ENCODE data around the gene PRKCA. TPM values are rescaled to one million over a fixed set of nuclear protein-coding genes. Genes with fewer than 3 reads are reported as not detected.
A peak's percentile ranks its signal among the peaks of the same experiment; 100 is the strongest.

Gene PRKCA
- total and polyA plus RNA-seq, 10 of the 15 experiments (the other 5 are each of a cell fraction or from before 2014, with no cell fraction given) = 0.11 to 14.6 (median 0.72) TPM

DNA sequence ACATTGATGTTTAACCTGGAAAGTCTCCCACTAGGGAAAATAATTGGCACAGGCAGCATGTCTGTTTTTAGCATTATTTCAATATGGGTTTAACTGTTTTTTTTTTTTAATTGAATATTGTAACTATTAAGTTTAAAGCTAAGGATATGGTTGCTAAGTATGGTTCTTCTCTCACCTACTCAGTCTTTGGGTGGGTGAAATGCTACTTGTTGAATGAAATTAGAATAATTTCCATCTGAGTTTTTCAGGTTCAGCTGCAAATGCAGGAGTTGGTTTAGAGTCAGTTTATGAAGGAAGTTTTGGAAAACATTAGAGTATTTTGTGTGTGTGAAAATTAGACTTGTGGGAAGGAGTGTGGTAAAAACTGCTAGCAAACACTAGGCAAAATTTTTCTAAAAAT is 93.5 kb downstream of the PRKCA start (continued):
- TF ChIP-seq MYC (IDR thresholded peaks at IDR 0.05; ENCODE audit: insufficient read depth, insufficient read length, insufficient replicate concordance, low read length, severe bottlenecking) = no peak
- TF ChIP-seq MYB (IDR thresholded peaks at IDR 0.05; ENCODE audit: borderline replicate concordance, low read depth, low read length) = no peak
- no peak for TF ChIP-seq CBFB (IDR thresholded peaks at IDR 0.05; ENCODE audit: low read depth)
- TF ChIP-seq CREB1 (IDR thresholded peaks at IDR 0.05; ENCODE audit: low read depth) = no peak
- no peak for TF ChIP-seq ZNF207 (IDR thresholded peaks at IDR 0.05; ENCODE audit: borderline replicate concordance)
- TF ChIP-seq RBBP5 (conservative IDR thresholded peaks at IDR 0.05) = no peak
- no peak for TF ChIP-seq MTA2 (IDR thresholded peaks at IDR 0.05; ENCODE audit: low read depth)

DNA sequence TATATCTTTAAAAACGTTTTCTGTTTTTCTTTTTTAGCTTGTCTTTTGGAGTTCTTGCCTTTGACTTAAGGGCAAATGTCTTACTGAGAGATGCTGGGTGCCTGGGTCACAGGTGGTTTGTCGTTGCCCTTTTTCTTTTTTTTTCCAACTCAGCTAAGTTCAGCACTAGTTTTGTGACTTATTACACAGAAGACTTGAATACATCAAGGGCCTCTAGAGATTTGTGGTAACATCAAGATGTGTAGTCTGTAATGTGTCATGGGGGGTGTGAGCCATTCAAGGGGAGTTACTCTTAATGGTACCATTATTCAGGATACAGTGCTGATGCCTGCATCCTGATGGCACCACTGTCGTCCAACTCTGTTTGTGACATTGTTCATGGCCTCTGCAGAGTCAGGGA is 95.1 kb downstream of the PRKCA start:
- ChIA-PET RAD21 (ENCODE audit: unreplicated experiment) (interaction anchor here (1.0 kb wide), 1 partner anchor 59 kb away, joined by 4 read pairs; no protein-coding TSS in a partner anchor), CTCF (interaction anchor here (1.2 to 1.6 kb wide), 3 partner anchors 10 to 169 kb away, joined by 3 read pairs; no protein-coding TSS in a partner anchor), SMC1A (ENCODE audit: uncharacterized antibody, unreplicated experiment) (interaction anchor here (1.0 to 1.1 kb wide), 3 partner anchors 16 to 137 kb away, joined by 3 read pairs; no protein-coding TSS in a partner anchor), POLR2A (no interaction called here)
- ATAC-seq = peak; percentile 74
- DNase-seq (ENCODE audit: low read depth, low spot score) = no peak
- H2AFZ ChIP-seq (ENCODE audit: control insufficient read depth, low read depth, low read length) = no peak overlapping the region
- in situ Hi-C loops (cut with MboI) = no loop called here
- intact Hi-C loops (cut with micrococcal nuclease; ENCODE audit: unreplicated experiment) = no loop called here
- no peak overlapping the region for H3K4me3 ChIP-seq
- H3K36me3 ChIP-seq (ENCODE audit: control insufficient read depth in 2 of 2, insufficient read depth in 2 of 2, low read length in 1 of 2) = no peaks in the 10 kb centered on the region
- no peaks in the 10 kb centered on the region for H3K9me3 ChIP-seq (replicated peaks; ENCODE audit: control insufficient read depth, insufficient read depth, low read length)
- no peaks in the 10 kb centered on the region for H3K27me3 ChIP-seq (replicated peaks in 1 of 2; ENCODE audit: control insufficient read depth in 2 of 2, insufficient read depth in 2 of 2, low read length in 1 of 2)
- H3K4me1 ChIP-seq (ENCODE audit: control insufficient read depth, insufficient read depth, low read length) = no peaks in the 10 kb centered on the region
- no peaks in the 10 kb centered on the region for H4K20me1 ChIP-seq (ENCODE audit: control insufficient read depth, insufficient read depth)
- no peaks in the 10 kb centered on the region for H3K79me2 ChIP-seq (ENCODE audit: control insufficient read depth, insufficient read depth, low read length)
- H3K27ac ChIP-seq (ENCODE audit: control insufficient read depth, insufficient read depth) = no peak overlapping the region
- no TSS peak for BruUV-seq (replicated peaks)
- H3K4me2 ChIP-seq (ENCODE audit: control insufficient read depth, insufficient read depth) = no peak overlapping the region
- FAIRE-seq = no peak
- 3% methylated on average over 3 of the region's 3 CpGs for WGBS (ENCODE audit: insufficient coverage, insufficient replicate concordance, low lambda C conversion rate, missing lambda C conversion rate)
- TF ChIP-seq MEF2B (IDR thresholded peaks at IDR 0.05; ENCODE audit: partially characterized antibody, poor library complexity, severe bottlenecking) (peak; percentile 73), SRF (IDR thresholded peaks at IDR 0.05; ENCODE audit: low read depth in 2 of 2, low read length in 2 of 2) (no peak), ZNF384 (IDR thresholded peaks at IDR 0.05; ENCODE audit: borderline replicate concordance, low read depth, low read length) (peak; percentile 53; the same call in 1 of the 2 replicates)
- H3K9ac ChIP-seq (ENCODE audit: control insufficient read depth, insufficient read depth, low read length) = no peak overlapping the region

Measured in GM12878 (cell line).